ENCODE results near the gene RNF213. TPM values are rescaled to one million over a fixed set of nuclear protein-coding genes. Genes with fewer than 3 reads are reported as not detected.

RNF213 gene
- total and polyA plus RNA-seq, 4 donors, result 67.0 to 198 (median 106) TPM

GRCh38 chr17:80212962-80213642 is 47.5 kb upstream of the RNF213 start:
- Histone ChIP-seq H3K9ac (ENCODE audit: insufficient read depth in 1 of 2, low read length in 2 of 2) (no peak overlapping the region), H3K4me1 (ENCODE audit: control insufficient read depth in 5 of 5, insufficient read depth in 5 of 5, low read length in 5 of 5) (no peaks in the 10 kb centered on the region), H3K27me3 (ENCODE audit: control insufficient read depth in 3 of 3, insufficient read depth in 3 of 3, low read length in 2 of 3) (no peaks in the 10 kb centered on the region), H3K27ac (ENCODE audit: low read depth in 1 of 2, low read length in 1 of 2) (peak overlapping the region in 1 of 2 donors; percentile 5), H3K9me3 (ENCODE audit: control insufficient read depth in 4 of 4, insufficient read depth in 3 of 4, low read length in 3 of 4) (no peaks in the 10 kb centered on the region), H3K4me3 (no peak overlapping the region), H3K36me3 (ENCODE audit: control insufficient read depth in 4 of 4, insufficient read depth in 4 of 4, low read length in 4 of 4) (peaks cover 3 to 72% (median 33%) of the 10 kb centered on the region in 4 donors)
- WGBS, 2 donors, result 47 to 76% methylated on average over 19 of the region's 19 CpGs
- TF ChIP-seq CTCF (IDR thresholded peaks at IDR 0.05; ENCODE audit: control extremely low read depth, extremely low read depth), result no peak
- DNase-seq, result no peak
- no peak for ATAC-seq (ENCODE audit: insufficient read depth, low FRiP score)

- DNase-seq (no peak), ATAC-seq (ENCODE audit: insufficient read depth, low FRiP score) (no peak)
- peaks cover 3 to 69% (median 33%) of the 10 kb centered on the region in 4 donors for H3K36me3 ChIP-seq (ENCODE audit: control insufficient read depth in 4 of 4, insufficient read depth in 4 of 4, low read length in 4 of 4)
- no peak for TF ChIP-seq CTCF (IDR thresholded peaks at IDR 0.05; ENCODE audit: control extremely low read depth, extremely low read depth)
- H3K27ac ChIP-seq (ENCODE audit: low read depth in 1 of 2, low read length in 1 of 2), result peak overlapping the region in 1 of 2 donors; percentile 5
- H3K9me3 ChIP-seq (ENCODE audit: control insufficient read depth in 4 of 4, insufficient read depth in 3 of 4, low read length in 3 of 4), result no peaks in the 10 kb centered on the region
- no peaks in the 10 kb centered on the region for H3K27me3 ChIP-seq (ENCODE audit: control insufficient read depth in 3 of 3, insufficient read depth in 3 of 3, low read length in 2 of 3)
- no peak overlapping the region for H3K4me3 ChIP-seq
- no peaks in the 10 kb centered on the region for H3K4me1 ChIP-seq (ENCODE audit: control insufficient read depth in 5 of 5, insufficient read depth in 5 of 5, low read length in 5 of 5)
- H3K9ac ChIP-seq (ENCODE audit: insufficient read depth in 1 of 2, low read length in 2 of 2), result no peak overlapping the region
- 97% methylated on average over 17 of the region's 17 CpGs for WGBS, 2 donors
These were observed 47.0 kb upstream of the RNF213 start for GRCh38 chr17:80213643-80213975.

- no peak for TF ChIP-seq CTCF (IDR thresholded peaks at IDR 0.05; ENCODE audit: control extremely low read depth, extremely low read depth)
- H3K4me3 ChIP-seq, result no peak overlapping the region
- H3K9ac ChIP-seq (ENCODE audit: insufficient read depth in 1 of 2, low read length in 2 of 2), result no peak overlapping the region
- H3K9me3 ChIP-seq (ENCODE audit: control insufficient read depth in 4 of 4, insufficient read depth in 3 of 4, low read length in 3 of 4), result no peaks in the 10 kb centered on the region
- no peak for ATAC-seq (ENCODE audit: insufficient read depth, low FRiP score)
- peaks cover 0 to 2% (median 0%) of the 10 kb centered on the region in 5 donors for H3K4me1 ChIP-seq (ENCODE audit: control insufficient read depth in 5 of 5, insufficient read depth in 5 of 5, low read length in 5 of 5)
- H3K27ac ChIP-seq (ENCODE audit: low read depth in 1 of 2, low read length in 1 of 2), result no peak overlapping the region
- no peak for DNase-seq
- H3K36me3 ChIP-seq (ENCODE audit: control insufficient read depth in 4 of 4, insufficient read depth in 4 of 4, low read length in 4 of 4), result peaks cover 3 to 65% (median 32%) of the 10 kb centered on the region in 4 donors
- 93 to 95% methylated on average over 48 of the region's 48 CpGs for WGBS, 2 donors
- no peaks in the 10 kb centered on the region for H3K27me3 ChIP-seq (ENCODE audit: control insufficient read depth in 3 of 3, insufficient read depth in 3 of 3, low read length in 2 of 3)
These were observed 46.4 kb upstream of the RNF213 start for GRCh38 chr17:80214012-80214877.

Measured in lung (tissue), 12 donors.